Activated T-helper 17 cell treated with anti-CD3 and anti-CD28 coated beads, Interleukin-2, amount 50 U/mL, for 72 hours (primary cell): ENCODE data around the gene PCNX2. TPM values are rescaled to one million over a fixed set of nuclear protein-coding genes. Genes with fewer than 3 reads are reported as not detected.
A peak's percentile ranks its signal among the peaks of the same experiment; 100 is the strongest.

ENCODE experiments used
- ATAC-seq: fragments of 150-1000 bp; cut with Tn5 transposase; replicated peaks from 2 replicates; pipeline ENCODE4 v1.10.0; 2021; ENCODE audit warnings: mild to moderate bottlenecking, moderate library complexity
- H3K27ac Mint-ChIP-seq: one replicate; pipeline ENCODE4 v1.8.0; 2022; ENCODE audit warnings: mixed read lengths
- H3K27me3 Mint-ChIP-seq: one replicate; pipeline ENCODE4 v1.8.0; 2022; ENCODE audit warnings: mixed read lengths
- H3K36me3 Mint-ChIP-seq: one replicate; pipeline ENCODE4 v1.8.0; 2022; ENCODE audit warnings: low read depth, mild to moderate bottlenecking, mixed read lengths
- H3K4me1 Mint-ChIP-seq: one replicate; pipeline ENCODE4 v1.8.0; 2022; ENCODE audit warnings: mixed read lengths
- H3K4me3 Mint-ChIP-seq: one replicate; pipeline ENCODE4 v1.8.0; 2022; ENCODE audit warnings: mild to moderate bottlenecking, mixed read lengths
- H3K9me3 Mint-ChIP-seq: one replicate; pipeline ENCODE4 v1.8.0; 2022; ENCODE audit warnings: mixed read lengths
- total RNA-seq, 2 donors: library from RNA; stranded (reverse); gene quantifications; one replicate each; pipeline ENCODE4 v1.2.3, GENCODE V29; 2022

Gene PCNX2
- total RNA-seq, 2 donors from 2014 or later: 21.3 to 25.9 TPM

- H3K27ac Mint-ChIP-seq: peak overlapping the region; percentile 51
- H3K9me3 Mint-ChIP-seq: no peaks in the 10 kb centered on the region
- no peak for ATAC-seq
- H3K36me3 Mint-ChIP-seq: peaks cover 85% of the 10 kb centered on the region
- no peaks in the 10 kb centered on the region for H3K4me1 Mint-ChIP-seq
- H3K27me3 Mint-ChIP-seq: no peaks in the 10 kb centered on the region
- H3K4me3 Mint-ChIP-seq: no peak overlapping the region
These were observed 40.4 kb downstream of the PCNX2 start for GRCh38 chr1:233255145-233255544.

DNA sequence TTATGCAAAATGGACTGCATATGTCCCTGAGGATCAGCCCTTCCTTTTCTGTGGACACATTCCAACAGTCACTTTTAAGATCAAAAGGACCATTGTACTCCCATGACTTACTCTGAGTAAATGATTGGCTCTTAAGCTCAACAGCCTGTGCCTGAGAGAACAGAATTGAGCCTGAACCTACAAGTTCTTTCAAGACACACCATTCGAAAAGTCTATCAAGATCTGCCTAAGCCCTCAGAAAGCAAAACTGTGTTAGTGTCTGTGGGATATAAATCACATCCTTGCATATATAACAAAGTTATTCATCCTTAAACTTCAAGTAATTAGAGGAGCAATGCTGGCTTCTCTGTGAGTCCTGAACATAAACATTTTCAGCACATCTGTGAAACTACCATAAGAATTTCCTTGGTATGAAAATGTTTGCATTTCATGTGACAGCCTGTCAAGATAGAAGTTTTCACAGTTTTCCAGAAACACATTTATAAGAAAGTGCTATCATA lies 41.6 kb downstream of the PCNX2 start:
- no peak overlapping the region for H3K4me3 Mint-ChIP-seq
- no peaks in the 10 kb centered on the region for H3K9me3 Mint-ChIP-seq
- H3K4me1 Mint-ChIP-seq: no peaks in the 10 kb centered on the region
- H3K36me3 Mint-ChIP-seq: peaks cover 87% of the 10 kb centered on the region
- no peak overlapping the region for H3K27ac Mint-ChIP-seq
- no peaks in the 10 kb centered on the region for H3K27me3 Mint-ChIP-seq
- ATAC-seq: no peak

- Mint-ChIP-seq H3K9me3 (no peaks in the 10 kb centered on the region), H3K27ac (no peak overlapping the region), H3K4me1 (no peaks in the 10 kb centered on the region), H3K27me3 (no peaks in the 10 kb centered on the region), H3K36me3 (peaks cover 87% of the 10 kb centered on the region), H3K4me3 (no peak overlapping the region)
- no peak for ATAC-seq
These were observed 42.2 kb downstream of the PCNX2 start for GRCh38 chr1:233253231-233253831.

- Mint-ChIP-seq H3K27me3 (no peaks in the 10 kb centered on the region), H3K36me3 (peaks cover 82% of the 10 kb centered on the region), H3K27ac (no peak overlapping the region), H3K4me1 (no peaks in the 10 kb centered on the region), H3K4me3 (no peak overlapping the region), H3K9me3 (no peaks in the 10 kb centered on the region)
- ATAC-seq: no peak
These were observed 43.1 kb downstream of the PCNX2 start for GRCh38 chr1:233252441-233252840.

DNA sequence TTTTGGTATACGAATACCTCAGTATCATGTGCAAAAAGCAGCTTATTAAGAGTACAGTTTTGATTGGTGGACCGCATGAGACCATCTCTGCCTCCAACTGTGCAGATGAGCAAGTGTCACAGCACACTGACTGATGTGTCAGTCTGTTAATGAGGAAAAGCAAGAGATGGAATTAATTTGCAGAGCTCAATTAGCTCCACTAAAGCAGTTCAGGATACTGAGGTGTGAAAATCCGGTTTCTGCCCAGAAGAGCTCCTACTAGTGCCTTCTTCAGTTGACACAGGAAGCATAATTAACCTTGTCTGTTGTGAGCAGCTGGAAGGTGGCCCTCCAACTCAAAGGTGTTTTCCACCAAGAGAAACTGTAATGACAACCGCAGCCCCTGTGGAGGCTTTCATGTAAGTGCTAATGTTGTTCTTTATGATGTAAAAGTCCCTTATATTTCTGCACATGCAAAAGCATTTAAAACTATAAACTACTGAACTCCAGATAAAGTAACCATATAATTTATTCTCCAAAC lies 44.3 kb downstream of the PCNX2 start:
- Mint-ChIP-seq H3K9me3 (no peaks in the 10 kb centered on the region), H3K36me3 (peaks cover 73% of the 10 kb centered on the region), H3K4me3 (no peak overlapping the region), H3K4me1 (no peaks in the 10 kb centered on the region), H3K27ac (no peak overlapping the region), H3K27me3 (no peaks in the 10 kb centered on the region)
- no peak for ATAC-seq

DNA sequence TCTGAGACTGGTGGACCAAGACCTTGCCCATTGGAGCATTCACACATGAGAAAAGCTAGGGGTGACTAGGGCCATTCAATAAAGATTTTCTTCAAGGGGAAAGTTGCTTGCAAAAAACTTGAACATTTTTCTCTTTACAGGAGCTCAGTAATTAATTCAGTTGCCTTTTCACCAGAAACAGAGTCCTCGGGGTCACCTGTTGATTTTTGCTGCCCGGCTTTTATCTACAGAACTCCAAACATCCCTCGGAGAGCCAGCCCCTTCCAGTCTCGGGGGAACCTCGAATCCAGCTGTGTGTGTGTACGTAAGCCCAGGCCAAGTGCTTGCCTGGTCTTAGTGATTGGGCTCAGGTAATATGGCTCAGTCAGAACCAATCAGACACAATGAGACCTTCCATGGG lies 47.5 kb downstream of the PCNX2 start:
- H3K4me1 Mint-ChIP-seq: no peaks in the 10 kb centered on the region
- no peaks in the 10 kb centered on the region for H3K9me3 Mint-ChIP-seq
- peaks cover 44% of the 10 kb centered on the region for H3K36me3 Mint-ChIP-seq
- no peak overlapping the region for H3K27ac Mint-ChIP-seq
- H3K27me3 Mint-ChIP-seq: no peaks in the 10 kb centered on the region
- ATAC-seq: no peak
- no peak overlapping the region for H3K4me3 Mint-ChIP-seq

DNA sequence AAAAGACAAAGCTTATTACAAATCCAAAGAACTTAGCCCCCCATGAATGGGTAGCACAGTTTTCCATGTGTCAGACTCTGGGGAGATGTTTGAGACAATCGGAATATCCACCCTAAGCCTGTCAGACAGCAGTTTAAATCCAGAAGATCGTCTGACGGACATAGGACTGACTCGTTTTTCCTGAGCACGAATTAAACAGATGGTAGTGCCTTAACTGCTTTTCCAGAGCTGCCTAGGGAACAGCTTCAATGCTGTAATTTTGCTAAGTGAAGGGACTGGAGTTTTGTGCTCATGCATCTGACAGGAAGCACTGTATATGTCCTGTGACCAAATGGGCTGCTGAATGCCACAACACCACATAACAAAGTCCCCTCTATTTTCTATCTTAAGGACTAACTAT lies 48.6 kb downstream of the PCNX2 start:
- Mint-ChIP-seq H3K36me3 (peaks cover 41% of the 10 kb centered on the region), H3K4me1 (no peaks in the 10 kb centered on the region), H3K27ac (no peak overlapping the region), H3K27me3 (no peaks in the 10 kb centered on the region), H3K9me3 (no peaks in the 10 kb centered on the region), H3K4me3 (no peak overlapping the region)
- ATAC-seq: no peak

GRCh38 chr1:233245191-233245765 lies 50.2 kb downstream of the PCNX2 start:
- Mint-ChIP-seq H3K27ac (no peak overlapping the region), H3K36me3 (peaks cover 34% of the 10 kb centered on the region), H3K27me3 (no peaks in the 10 kb centered on the region), H3K4me1 (no peaks in the 10 kb centered on the region), H3K9me3 (no peaks in the 10 kb centered on the region), H3K4me3 (no peak overlapping the region)
- no peak for ATAC-seq

GRCh38 chr1:233244183-233244582 lies 51.3 kb downstream of the PCNX2 start:
- H3K9me3 Mint-ChIP-seq: no peaks in the 10 kb centered on the region
- H3K27me3 Mint-ChIP-seq: no peaks in the 10 kb centered on the region
- no peak overlapping the region for H3K27ac Mint-ChIP-seq
- H3K4me1 Mint-ChIP-seq: no peaks in the 10 kb centered on the region
- H3K36me3 Mint-ChIP-seq: peaks cover 24% of the 10 kb centered on the region
- no peak overlapping the region for H3K4me3 Mint-ChIP-seq
- ATAC-seq: no peak

DNA sequence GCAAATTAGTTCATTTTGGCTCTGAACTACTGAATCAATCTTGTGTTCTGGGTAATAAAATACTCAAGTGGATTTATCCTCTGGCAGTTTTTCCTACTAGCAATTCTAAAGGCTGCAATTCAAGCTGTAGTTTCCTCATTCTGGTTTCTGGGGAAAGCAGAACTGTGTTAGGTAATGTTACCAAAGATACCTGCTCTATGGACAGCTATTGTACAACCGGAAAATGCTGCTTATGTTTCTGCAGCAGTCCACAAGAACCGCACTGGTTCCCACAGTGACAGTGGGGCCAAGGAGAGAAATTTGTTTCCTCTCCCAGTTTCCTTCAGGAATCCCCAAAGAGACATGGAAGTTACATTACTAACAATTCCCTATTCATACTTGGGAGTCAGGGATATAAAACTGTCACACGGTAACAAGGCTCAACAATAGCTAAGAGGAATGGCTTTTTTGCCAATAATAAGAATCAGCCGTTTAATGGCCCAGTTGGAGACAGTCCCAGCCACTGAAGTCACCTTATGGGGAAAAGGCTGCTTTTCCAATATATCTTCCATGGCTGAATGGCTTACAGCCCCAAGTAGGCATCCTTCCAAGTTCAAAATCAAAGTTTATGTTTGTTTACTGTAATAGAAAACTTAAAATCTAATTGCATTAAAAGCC lies 52.6 kb downstream of the PCNX2 start:
- no peaks in the 10 kb centered on the region for H3K27me3 Mint-ChIP-seq
- no peak for ATAC-seq
- H3K4me3 Mint-ChIP-seq: no peak overlapping the region
- H3K27ac Mint-ChIP-seq: no peak overlapping the region
- no peaks in the 10 kb centered on the region for H3K9me3 Mint-ChIP-seq
- H3K36me3 Mint-ChIP-seq: peaks cover 17% of the 10 kb centered on the region
- H3K4me1 Mint-ChIP-seq: no peaks in the 10 kb centered on the region

GRCh38 chr1:233241759-233242158 lies 53.8 kb downstream of the PCNX2 start:
- H3K36me3 Mint-ChIP-seq: peaks cover 23% of the 10 kb centered on the region

DNA sequence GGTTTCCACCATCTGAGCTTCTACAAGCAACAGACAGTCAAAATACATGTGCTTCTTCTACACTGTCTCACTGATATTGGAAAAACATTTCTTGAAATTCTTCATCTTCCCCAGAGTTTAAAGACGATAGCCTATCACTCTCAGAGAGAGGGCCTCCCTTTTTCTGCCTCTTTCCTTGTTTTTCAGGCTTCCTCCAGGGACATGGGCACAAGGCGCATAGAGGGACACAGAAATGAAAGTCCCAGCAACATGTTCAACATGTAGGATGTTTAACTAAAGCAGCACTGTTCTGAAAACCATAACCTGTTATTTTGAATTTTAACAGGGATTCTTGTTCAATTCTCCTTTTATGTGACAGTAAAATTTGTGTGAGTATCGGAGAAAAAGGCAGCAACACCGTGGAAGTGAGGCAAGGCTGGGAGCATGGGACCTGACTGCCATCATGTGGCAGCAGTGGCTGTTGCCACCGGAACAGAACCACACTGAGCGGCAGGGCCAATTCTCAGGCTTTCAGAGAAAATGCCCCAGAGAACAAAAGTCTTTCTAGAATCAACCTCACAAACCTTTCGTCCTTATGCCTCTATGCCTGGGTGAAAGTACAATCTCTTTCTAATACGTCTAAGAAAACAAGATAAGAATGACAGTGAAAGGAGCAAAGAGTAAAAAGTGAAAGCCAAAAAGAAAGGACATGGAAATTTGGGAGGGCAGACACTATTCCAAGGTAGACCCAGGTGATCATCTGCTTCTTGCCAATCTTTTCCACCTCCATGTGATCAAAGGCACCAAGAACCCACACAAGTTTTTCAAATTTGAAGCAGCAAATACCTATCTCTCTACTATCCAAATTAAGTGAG lies 54.5 kb downstream of the PCNX2 start:
- Mint-ChIP-seq H3K4me1 (no peaks in the 10 kb centered on the region), H3K27me3 (no peaks in the 10 kb centered on the region), H3K4me3 (no peak overlapping the region), H3K27ac (no peak overlapping the region), H3K36me3 (peaks cover 30% of the 10 kb centered on the region), H3K9me3 (no peaks in the 10 kb centered on the region)
- ATAC-seq: no peak

More at GRCh38 chr1:233241759-233242158, 53.8 kb downstream of the PCNX2 start:
- H3K4me3 Mint-ChIP-seq: no peak overlapping the region
- H3K27me3 Mint-ChIP-seq: no peaks in the 10 kb centered on the region
- H3K4me1 Mint-ChIP-seq: no peaks in the 10 kb centered on the region
- ATAC-seq: no peak
- no peaks in the 10 kb centered on the region for H3K9me3 Mint-ChIP-seq
- no peak overlapping the region for H3K27ac Mint-ChIP-seq

GRCh38 chr1:233240371-233240770 lies 55.2 kb downstream of the PCNX2 start:
- ATAC-seq: no peak
- Mint-ChIP-seq H3K27ac (no peak overlapping the region), H3K9me3 (no peaks in the 10 kb centered on the region), H3K4me3 (no peak overlapping the region), H3K27me3 (no peaks in the 10 kb centered on the region), H3K36me3 (peaks cover 37% of the 10 kb centered on the region), H3K4me1 (no peaks in the 10 kb centered on the region)

- ATAC-seq: no peak
- Mint-ChIP-seq H3K27ac (no peak overlapping the region), H3K36me3 (peaks cover 47% of the 10 kb centered on the region), H3K4me3 (no peak overlapping the region), H3K9me3 (no peaks in the 10 kb centered on the region), H3K4me1 (no peaks in the 10 kb centered on the region), H3K27me3 (no peaks in the 10 kb centered on the region)
These were observed 56.6 kb downstream of the PCNX2 start for GRCh38 chr1:233238884-233239431.
